Smooth muscle cell (in vitro differentiated cells): ENCODE results near the gene FARP2. TPM values are rescaled to one million over a fixed set of nuclear protein-coding genes. Genes with fewer than 3 reads are reported as not detected.

Experiments
- DNase-seq: peaks from one replicate; lab custom pipeline; 2025; ENCODE audit not compliant: unreplicated experiment; lab: John Stamatoyannopoulos, UW
- H2AFZ ChIP-seq: fragments of 200-600 bp; sonication (generic); 2 replicates; pipeline ENCODE4 v1.6.0; 2016; ENCODE audit warnings: antibody characterized with exemption, low read depth, mild to moderate bottlenecking
- H3F3A ChIP-seq: fragments of 200-600 bp; sonication (generic); 2 replicates; pipeline ENCODE4 v1.6.0; 2017; ENCODE audit warnings: antibody characterized with exemption, low read depth
- H3K27ac ChIP-seq: fragments of 200-600 bp; sonication (generic); 2 replicates; pipeline ENCODE4 v1.5.1; 2016; ENCODE audit warnings: low read depth, mild to moderate bottlenecking
- H3K27me3 ChIP-seq: fragments of 200-600 bp; sonication (generic); 2 replicates; pipeline ENCODE4 v1.6.1; 2016; ENCODE audit warnings: low read depth, mild to moderate bottlenecking
- H3K36me3 ChIP-seq: fragments of 200-600 bp; sonication (generic); 2 replicates; pipeline ENCODE4 v1.5.1; 2016; ENCODE audit warnings: low read depth
- H3K4me1 ChIP-seq: fragments of 200-600 bp; sonication (generic); 2 replicates; pipeline ENCODE4 v1.5.1; 2016; ENCODE audit warnings: low read depth
- H3K4me2 ChIP-seq: fragments of 200-600 bp; sonication (generic); 2 replicates; pipeline ENCODE4 v1.6.0; 2016; ENCODE audit warnings: mild to moderate bottlenecking
- H3K4me3 ChIP-seq: fragments of 200-600 bp; sonication (generic); 2 replicates; pipeline ENCODE4 v1.5.1; 2016; ENCODE audit warnings: mild to moderate bottlenecking
- H3K79me2 ChIP-seq: fragments of 200-600 bp; sonication (generic); 2 replicates; pipeline ENCODE4 v1.6.0; 2016; ENCODE audit warnings: low read depth, mild to moderate bottlenecking
- H3K9ac ChIP-seq: fragments of 200-600 bp; sonication (generic); 2 replicates; pipeline ENCODE4 v1.6.0; 2016; ENCODE audit warnings: low read depth
- H3K9me3 ChIP-seq: fragments of 200-600 bp; sonication (generic); replicated peaks from 2 replicates; pipeline ENCODE4 v1.5.1; 2016; ENCODE audit warnings: low read depth
- H4K20me1 ChIP-seq: fragments of 200-600 bp; sonication (generic); 2 replicates; pipeline ENCODE4 v1.6.0; 2016; ENCODE audit warnings: low read depth
- WGBS: methylation state at CpG from one replicate; pipeline ENCODE4 v1.1.7; 2016; ENCODE audit warnings: low lambda C conversion rate; 5-methylcytosine and 5-hydroxymethylcytosine counted together
- polyA plus RNA-seq: library from polyadenylated mRNA; unstranded; fragments of >200 nt; fragmentation: Nextera tagmentation; extraction: Ambion mirVana; gene quantifications from 2 replicates; pipeline ENCODE4 v1.2.1, GENCODE V29; 2016
- total RNA-seq: library from RNA; depleted of rRNA; stranded (reverse); fragments of >200 nt; gene quantifications from 2 replicates; pipeline ENCODE4 v1.2.3, GENCODE V29; 2014
- TF ChIP-seq, protein P1 (sequence below): fragments of 200-600 bp; sonication (generic); IDR thresholded peaks from 2 replicates; pipeline ENCODE4 v1.5.1; 2017; ENCODE audit warnings: borderline replicate concordance, mild to moderate bottlenecking, antibody characterized with exemption; ENCODE audit not compliant: insufficient read depth, poor library complexity, severe bottlenecking

Gene FARP2
- total and polyA plus RNA-seq, 2 experiments from 2014 or later, result 15.9 to 27.4 TPM

DNA sequence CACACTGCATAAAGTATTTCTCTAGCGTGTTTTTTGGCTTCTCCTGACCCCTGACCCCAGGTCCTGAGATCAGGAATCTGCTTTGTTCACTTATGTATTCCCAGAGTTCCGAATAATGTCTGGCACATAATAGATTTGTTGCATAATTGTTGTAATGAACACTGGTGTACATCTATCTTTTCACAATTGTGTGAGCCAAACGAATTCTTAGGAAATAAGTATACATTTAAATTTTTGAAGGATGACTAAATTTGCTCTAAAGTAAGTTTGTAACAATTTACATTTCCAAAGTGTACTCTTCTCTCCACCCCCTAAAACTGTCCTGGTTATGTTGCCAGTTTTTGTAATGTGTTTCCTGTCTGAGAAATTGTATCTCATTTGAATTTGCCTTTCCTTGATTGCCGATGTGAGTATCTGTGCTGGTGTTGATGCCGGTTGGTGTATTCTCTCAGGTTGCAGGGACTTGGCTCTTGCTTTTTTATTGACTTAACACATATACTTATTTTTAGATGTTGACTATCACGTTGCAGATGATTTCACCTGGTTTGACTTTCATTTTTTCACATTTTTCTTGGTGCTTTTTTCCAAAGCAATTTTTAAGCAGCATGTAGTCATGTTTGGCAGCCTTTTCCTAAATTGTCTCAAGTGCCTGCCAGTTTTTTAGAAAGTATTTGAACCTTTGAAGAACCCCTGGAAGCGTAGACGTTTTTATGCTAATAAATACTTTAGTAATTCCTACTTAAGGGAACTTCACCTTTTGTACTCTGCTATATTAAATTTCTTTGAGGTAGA, 16.1 kb upstream of the FARP2 start:
- Histone ChIP-seq H4K20me1 (peaks cover 90% of the 10 kb centered on the region), H3K79me2 (peaks cover 56% of the 10 kb centered on the region), H3K4me3 (no peak overlapping the region), H3F3A (peaks cover 5% of the 10 kb centered on the region), H3K36me3 (peaks cover 48% of the 10 kb centered on the region), H3K4me1 (no peaks in the 10 kb centered on the region), H3K27ac (no peak overlapping the region), H2AFZ (no peak overlapping the region), H3K27me3 (no peaks in the 10 kb centered on the region), H3K9ac (no peak overlapping the region), H3K4me2 (no peak overlapping the region), H3K9me3 (no peaks in the 10 kb centered on the region)
- TF ChIP-seq, protein P1, sequence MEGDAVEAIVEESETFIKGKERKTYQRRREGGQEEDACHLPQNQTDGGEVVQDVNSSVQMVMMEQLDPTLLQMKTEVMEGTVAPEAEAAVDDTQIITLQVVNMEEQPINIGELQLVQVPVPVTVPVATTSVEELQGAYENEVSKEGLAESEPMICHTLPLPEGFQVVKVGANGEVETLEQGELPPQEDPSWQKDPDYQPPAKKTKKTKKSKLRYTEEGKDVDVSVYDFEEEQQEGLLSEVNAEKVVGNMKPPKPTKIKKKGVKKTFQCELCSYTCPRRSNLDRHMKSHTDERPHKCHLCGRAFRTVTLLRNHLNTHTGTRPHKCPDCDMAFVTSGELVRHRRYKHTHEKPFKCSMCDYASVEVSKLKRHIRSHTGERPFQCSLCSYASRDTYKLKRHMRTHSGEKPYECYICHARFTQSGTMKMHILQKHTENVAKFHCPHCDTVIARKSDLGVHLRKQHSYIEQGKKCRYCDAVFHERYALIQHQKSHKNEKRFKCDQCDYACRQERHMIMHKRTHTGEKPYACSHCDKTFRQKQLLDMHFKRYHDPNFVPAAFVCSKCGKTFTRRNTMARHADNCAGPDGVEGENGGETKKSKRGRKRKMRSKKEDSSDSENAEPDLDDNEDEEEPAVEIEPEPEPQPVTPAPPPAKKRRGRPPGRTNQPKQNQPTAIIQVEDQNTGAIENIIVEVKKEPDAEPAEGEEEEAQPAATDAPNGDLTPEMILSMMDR, result no peak
- WGBS, result 94% methylated on average over 8 of the region's 8 CpGs
- no peak for DNase-seq

DNA sequence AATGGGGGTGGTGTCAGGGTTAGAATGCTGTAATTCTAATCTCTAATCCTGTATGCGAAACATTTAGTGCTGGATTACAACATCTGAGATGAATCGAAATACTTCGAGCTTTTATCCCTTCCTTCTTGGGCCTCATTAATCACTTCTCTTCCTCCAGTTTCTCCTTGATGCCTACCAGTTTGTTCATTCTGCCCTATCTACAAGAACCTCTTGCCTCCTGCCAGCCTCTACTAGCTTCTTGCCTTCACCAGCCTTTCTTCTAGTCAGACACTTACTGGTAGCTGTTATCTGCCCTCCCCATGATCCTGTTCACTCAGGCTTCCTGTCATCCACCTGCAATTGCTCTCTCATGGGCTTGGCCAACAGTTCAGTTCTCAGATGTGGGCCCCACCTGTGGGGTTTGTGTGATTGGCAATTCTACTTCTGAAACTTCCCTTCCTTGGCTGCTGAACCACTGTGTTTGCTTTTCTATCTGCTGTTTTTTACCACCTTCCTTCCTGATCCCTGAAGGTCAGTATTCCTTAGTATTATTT, 15.4 kb upstream of the FARP2 start:
- H3K36me3 ChIP-seq, result peaks cover 50% of the 10 kb centered on the region
- H3K9ac ChIP-seq, result no peak overlapping the region
- peaks cover 2% of the 10 kb centered on the region for H3F3A ChIP-seq
- H3K4me3 ChIP-seq, result no peak overlapping the region
- H3K9me3 ChIP-seq, result no peaks in the 10 kb centered on the region
- TF ChIP-seq, protein P1, result no peak
- H3K79me2 ChIP-seq, result peaks cover 50% of the 10 kb centered on the region
- no peaks in the 10 kb centered on the region for H3K27me3 ChIP-seq
- peaks cover 90% of the 10 kb centered on the region for H4K20me1 ChIP-seq
- no peak overlapping the region for H3K27ac ChIP-seq
- H3K4me2 ChIP-seq, result no peak overlapping the region
- no peak for DNase-seq
- H3K4me1 ChIP-seq, result no peaks in the 10 kb centered on the region
- no peak overlapping the region for H2AFZ ChIP-seq
- 97% methylated on average over 3 of the region's 3 CpGs for WGBS

DNA sequence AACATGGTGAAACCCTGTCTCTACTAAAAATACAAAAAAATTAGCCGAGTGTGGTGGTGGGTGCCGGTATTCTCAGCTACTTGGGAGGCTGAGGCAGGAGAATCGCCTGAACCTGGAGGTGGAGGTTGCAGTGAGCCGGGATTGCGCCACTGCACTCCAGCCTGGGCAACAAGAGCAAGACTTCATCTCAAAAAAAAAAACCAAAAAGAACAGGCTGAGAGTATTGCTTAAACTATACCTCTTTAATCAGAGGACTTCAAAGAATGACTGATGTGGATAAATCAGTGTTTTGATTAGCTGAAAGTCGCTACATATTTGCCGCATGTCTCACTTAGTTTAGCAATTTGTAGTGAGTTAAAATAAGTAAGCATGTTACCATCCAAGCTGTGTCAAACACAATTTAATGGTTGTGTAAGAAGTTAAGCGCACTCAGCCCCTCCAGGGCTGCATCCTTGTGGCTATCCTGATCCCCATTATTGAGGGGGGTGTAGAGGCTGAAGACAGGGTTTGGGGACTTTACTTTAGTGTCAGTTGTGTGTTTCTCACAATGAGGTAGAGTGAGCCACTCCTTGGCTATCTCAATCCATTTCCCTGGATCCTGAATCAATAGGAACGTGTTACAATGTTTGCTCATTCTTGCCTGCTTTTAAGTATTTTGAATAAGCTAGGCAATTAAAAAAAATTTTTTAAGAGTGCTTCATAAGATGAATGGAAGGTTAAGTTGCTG, 11.0 kb upstream of the FARP2 start:
- DNase-seq, result no peak
- TF ChIP-seq, protein P1, result no peak
- Histone ChIP-seq H3K4me2 (no peak overlapping the region), H3K27ac (no peak overlapping the region), H3K79me2 (peaks cover 16% of the 10 kb centered on the region), H3K36me3 (peaks cover 38% of the 10 kb centered on the region), H3K4me1 (no peaks in the 10 kb centered on the region), H3F3A (peaks cover 16% of the 10 kb centered on the region), H2AFZ (no peak overlapping the region), H3K9ac (no peak overlapping the region), H4K20me1 (peaks cover 79% of the 10 kb centered on the region), H3K4me3 (no peak overlapping the region), H3K9me3 (no peaks in the 10 kb centered on the region), H3K27me3 (no peaks in the 10 kb centered on the region)
- 96% methylated on average over 9 of the region's 9 CpGs for WGBS
